Neural cell (in vitro differentiated cells): ENCODE measurements around the gene ZFP36. TPM values are rescaled to one million over a fixed set of nuclear protein-coding genes. Genes with fewer than 3 reads are reported as not detected.

Experiments used
- H2AFZ ChIP-seq: fragments of 200-600, 300-800 bp; sonication (generic), shearing (Covaris generic); 2 replicates; pipeline ENCODE4 v1.6.0; 2014; ENCODE audit warnings: low read depth, mild to moderate bottlenecking, antibody characterized with exemption, low read length, moderate library complexity
- H3F3A ChIP-seq: fragments of 200-600 bp; shearing (Covaris generic); 2 replicates; pipeline ENCODE4 v1.6.1; 2016; ENCODE audit warnings: mild to moderate bottlenecking, moderate library complexity, mixed read lengths, antibody characterized with exemption, low read length; ENCODE audit not compliant: insufficient read depth, poor library complexity, severe bottlenecking
- H3K27ac ChIP-seq: fragments of 200-600, 300-800 bp; sonication (generic), shearing (Covaris generic); 2 replicates; pipeline ENCODE4 v1.5.1; 2014; ENCODE audit warnings: mild to moderate bottlenecking, low read length, moderate library complexity
- H3K27me3 ChIP-seq: fragments of 300-800, 200-600 bp; sonication (generic), shearing (Covaris generic); 2 replicates; pipeline ENCODE4 v1.6.0; 2014; ENCODE audit warnings: mild to moderate bottlenecking, low read depth, low read length, moderate library complexity; ENCODE audit not compliant: insufficient read depth
- H3K36me3 ChIP-seq: fragments of 300-800, 200-600 bp; sonication (generic), shearing (Covaris generic); 2 replicates; pipeline ENCODE4 v1.5.1; 2014; ENCODE audit warnings: mild to moderate bottlenecking, antibody characterized with exemption, low read length, moderate library complexity; ENCODE audit not compliant: insufficient read depth
- H3K4me2 ChIP-seq: fragments of 300-800, 200-600 bp; sonication (generic), shearing (Covaris generic); 2 replicates; pipeline ENCODE4 v1.6.0; 2014; ENCODE audit warnings: mild to moderate bottlenecking, low read length
- H3K4me3 ChIP-seq: fragments of 300-800, 200-600 bp; sonication (generic), shearing (Covaris generic); 2 replicates; pipeline ENCODE4 v1.5.1; 2014; ENCODE audit warnings: mild to moderate bottlenecking, low read length, moderate library complexity
- H3K79me2 ChIP-seq: fragments of 200-600 bp; shearing (Covaris generic); replicated peaks from 2 replicates; pipeline ENCODE4 v1.6.0; 2014; ENCODE audit warnings: mild to moderate bottlenecking, low read length, moderate library complexity; ENCODE audit not compliant: insufficient read depth
- H3K9ac ChIP-seq: fragments of 300-800, 200-600 bp; sonication (generic), shearing (Covaris generic); 2 replicates; pipeline ENCODE4 v1.6.1; 2016; ENCODE audit warnings: mild to moderate bottlenecking, low read length, mixed read lengths
- H3K9me2 ChIP-seq: fragments of 200-600 bp; shearing (Covaris generic); 2 replicates; pipeline ENCODE4 v1.6.1; 2016; ENCODE audit warnings: mild to moderate bottlenecking, low read length, mixed read lengths; ENCODE audit not compliant: insufficient read depth
- H3K9me3 ChIP-seq: fragments of 200-600, 300-800 bp; sonication (generic), shearing (Covaris generic); 2 replicates; pipeline ENCODE4 v1.6.1; 2016; ENCODE audit warnings: mild to moderate bottlenecking, mixed run types, low read length, moderate library complexity, mixed read lengths
- H4K20me1 ChIP-seq: fragments of 200-600 bp; shearing (Covaris generic); 2 replicates; pipeline ENCODE4 v1.6.1; 2016; ENCODE audit warnings: mild to moderate bottlenecking, mixed run types; ENCODE audit not compliant: insufficient read depth
- EP300 ChIP-seq: fragments of 450-650 bp; conservative IDR thresholded peaks from 2 replicates; pipeline ENCODE4 v1.6.1; 2014; ENCODE audit warnings: antibody characterized with exemption, mild to moderate bottlenecking, moderate library complexity; ENCODE audit not compliant: poor library complexity, severe bottlenecking
- EZH2 ChIP-seq: fragments of 200-600, 300-800 bp; shearing (Covaris generic), sonication (generic); IDR thresholded peaks from 2 replicates; pipeline ENCODE4 v1.6.1; 2014; ENCODE audit warnings: antibody characterized with exemption, low read length, borderline replicate concordance, mild to moderate bottlenecking; ENCODE audit not compliant: insufficient read depth, poor library complexity, severe bottlenecking
- MXI1 ChIP-seq: fragments of 450-650 bp; conservative IDR thresholded peaks from 2 replicates; pipeline ENCODE4 v1.6.1; 2014; ENCODE audit warnings: antibody characterized with exemption, mild to moderate bottlenecking; ENCODE audit not compliant: poor library complexity, severe bottlenecking
- POLR2AphosphoS5 ChIP-seq: IDR thresholded peaks from 2 replicates; pipeline ENCODE4 v1.6.1; 2012
- RAD21 ChIP-seq: fragments of 450-650 bp; conservative IDR thresholded peaks from 2 replicates; pipeline ENCODE4 v1.6.1; 2014; ENCODE audit warnings: antibody characterized with exemption, mild to moderate bottlenecking, moderate library complexity
- SMC3 ChIP-seq: fragments of 450-650 bp; conservative IDR thresholded peaks from 2 replicates; pipeline ENCODE4 v1.6.1; 2014; ENCODE audit warnings: antibody characterized with exemption, mild to moderate bottlenecking, moderate library complexity; ENCODE audit not compliant: poor library complexity
- TAF1 ChIP-seq: IDR thresholded peaks from 2 replicates; pipeline ENCODE4 v1.6.1; 2012; ENCODE audit warnings: low read depth
- polyA plus RNA-seq: library from polyadenylated mRNA; depleted of rRNA; stranded (reverse); fragments of >200 nt; gene quantifications from 2 replicates; pipeline ENCODE4 v1.2.3, GENCODE V29; 2014
- TF ChIP-seq, protein P1 (sequence below): fragments of 450-650 bp; IDR thresholded peaks from 2 replicates; pipeline ENCODE4 v1.5.1; 2014; ENCODE audit warnings: antibody characterized with exemption, mild to moderate bottlenecking, moderate library complexity; ENCODE audit not compliant: poor library complexity, severe bottlenecking
- TF ChIP-seq, protein P2 (sequence below): IDR thresholded peaks from 2 replicates; pipeline ENCODE4 v1.6.1; 2012; ENCODE audit warnings: borderline replicate concordance

Gene ZFP36
- polyA plus RNA-seq, 1 donor from 2014 or later = not detected

DNA sequence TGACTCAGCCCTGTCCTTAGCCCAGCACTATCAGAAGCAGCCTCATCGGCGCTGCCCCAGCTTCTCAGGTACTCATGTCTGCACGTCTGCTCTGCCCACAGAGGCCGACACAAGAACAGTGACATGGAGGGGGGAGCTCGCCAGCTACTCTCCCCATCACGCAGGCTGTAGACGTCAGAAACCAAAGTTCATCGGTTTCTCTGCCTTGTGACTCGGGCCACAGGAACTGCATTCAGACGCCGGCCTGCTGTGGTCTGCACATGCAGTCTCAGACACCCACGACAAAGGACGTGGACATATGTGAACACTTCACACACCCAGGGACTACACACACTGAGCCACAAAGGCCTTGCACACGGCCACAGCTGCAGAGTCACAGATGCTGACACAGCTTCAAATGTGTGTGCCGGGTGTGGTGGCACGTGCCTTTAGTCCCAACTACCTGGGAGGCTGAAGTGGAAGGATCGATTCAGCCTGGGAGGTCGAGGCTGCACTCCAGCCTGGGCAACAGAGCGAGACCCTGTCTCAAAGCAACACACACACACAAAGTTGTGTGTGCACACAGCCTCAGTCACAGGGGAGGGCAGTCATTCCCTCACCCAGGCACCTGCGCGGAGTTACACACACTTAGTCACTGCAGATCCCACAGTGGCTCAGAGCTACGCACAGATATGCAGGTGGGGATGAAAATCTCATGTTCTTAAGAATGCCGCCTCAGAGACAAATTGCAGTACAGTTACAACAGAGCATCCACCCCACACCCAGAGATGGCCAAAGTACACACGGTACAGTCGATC, 4.9 kb upstream of the ZFP36 start:
- Histone ChIP-seq H4K20me1 (no peaks in the 10 kb centered on the region), H3K4me2 (no peak overlapping the region), H3K79me2 (no peaks in the 10 kb centered on the region), H3K9ac (peak overlapping the region; percentile 39), H3K36me3 (no peaks in the 10 kb centered on the region), H3K9me2 (no peaks in the 10 kb centered on the region), H2AFZ (no peak overlapping the region), H3K9me3 (no peaks in the 10 kb centered on the region), H3K27ac (no peak overlapping the region), H3K27me3 (peaks cover 13% of the 10 kb centered on the region), H3K4me3 (peak overlapping the region; percentile 59), H3F3A (no peaks in the 10 kb centered on the region)
- TF ChIP-seq SMC3 (no peak), TAF1 (no peak), EZH2 (no peak), RAD21 (no peak), EP300 (no peak), MXI1 (no peak), POLR2AphosphoS5 (no peak)
- TF ChIP-seq, protein P1, sequence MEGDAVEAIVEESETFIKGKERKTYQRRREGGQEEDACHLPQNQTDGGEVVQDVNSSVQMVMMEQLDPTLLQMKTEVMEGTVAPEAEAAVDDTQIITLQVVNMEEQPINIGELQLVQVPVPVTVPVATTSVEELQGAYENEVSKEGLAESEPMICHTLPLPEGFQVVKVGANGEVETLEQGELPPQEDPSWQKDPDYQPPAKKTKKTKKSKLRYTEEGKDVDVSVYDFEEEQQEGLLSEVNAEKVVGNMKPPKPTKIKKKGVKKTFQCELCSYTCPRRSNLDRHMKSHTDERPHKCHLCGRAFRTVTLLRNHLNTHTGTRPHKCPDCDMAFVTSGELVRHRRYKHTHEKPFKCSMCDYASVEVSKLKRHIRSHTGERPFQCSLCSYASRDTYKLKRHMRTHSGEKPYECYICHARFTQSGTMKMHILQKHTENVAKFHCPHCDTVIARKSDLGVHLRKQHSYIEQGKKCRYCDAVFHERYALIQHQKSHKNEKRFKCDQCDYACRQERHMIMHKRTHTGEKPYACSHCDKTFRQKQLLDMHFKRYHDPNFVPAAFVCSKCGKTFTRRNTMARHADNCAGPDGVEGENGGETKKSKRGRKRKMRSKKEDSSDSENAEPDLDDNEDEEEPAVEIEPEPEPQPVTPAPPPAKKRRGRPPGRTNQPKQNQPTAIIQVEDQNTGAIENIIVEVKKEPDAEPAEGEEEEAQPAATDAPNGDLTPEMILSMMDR = no peak
- TF ChIP-seq, protein P2, sequence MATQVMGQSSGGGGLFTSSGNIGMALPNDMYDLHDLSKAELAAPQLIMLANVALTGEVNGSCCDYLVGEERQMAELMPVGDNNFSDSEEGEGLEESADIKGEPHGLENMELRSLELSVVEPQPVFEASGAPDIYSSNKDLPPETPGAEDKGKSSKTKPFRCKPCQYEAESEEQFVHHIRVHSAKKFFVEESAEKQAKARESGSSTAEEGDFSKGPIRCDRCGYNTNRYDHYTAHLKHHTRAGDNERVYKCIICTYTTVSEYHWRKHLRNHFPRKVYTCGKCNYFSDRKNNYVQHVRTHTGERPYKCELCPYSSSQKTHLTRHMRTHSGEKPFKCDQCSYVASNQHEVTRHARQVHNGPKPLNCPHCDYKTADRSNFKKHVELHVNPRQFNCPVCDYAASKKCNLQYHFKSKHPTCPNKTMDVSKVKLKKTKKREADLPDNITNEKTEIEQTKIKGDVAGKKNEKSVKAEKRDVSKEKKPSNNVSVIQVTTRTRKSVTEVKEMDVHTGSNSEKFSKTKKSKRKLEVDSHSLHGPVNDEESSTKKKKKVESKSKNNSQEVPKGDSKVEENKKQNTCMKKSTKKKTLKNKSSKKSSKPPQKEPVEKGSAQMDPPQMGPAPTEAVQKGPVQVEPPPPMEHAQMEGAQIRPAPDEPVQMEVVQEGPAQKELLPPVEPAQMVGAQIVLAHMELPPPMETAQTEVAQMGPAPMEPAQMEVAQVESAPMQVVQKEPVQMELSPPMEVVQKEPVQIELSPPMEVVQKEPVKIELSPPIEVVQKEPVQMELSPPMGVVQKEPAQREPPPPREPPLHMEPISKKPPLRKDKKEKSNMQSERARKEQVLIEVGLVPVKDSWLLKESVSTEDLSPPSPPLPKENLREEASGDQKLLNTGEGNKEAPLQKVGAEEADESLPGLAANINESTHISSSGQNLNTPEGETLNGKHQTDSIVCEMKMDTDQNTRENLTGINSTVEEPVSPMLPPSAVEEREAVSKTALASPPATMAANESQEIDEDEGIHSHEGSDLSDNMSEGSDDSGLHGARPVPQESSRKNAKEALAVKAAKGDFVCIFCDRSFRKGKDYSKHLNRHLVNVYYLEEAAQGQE = no peak

DNA sequence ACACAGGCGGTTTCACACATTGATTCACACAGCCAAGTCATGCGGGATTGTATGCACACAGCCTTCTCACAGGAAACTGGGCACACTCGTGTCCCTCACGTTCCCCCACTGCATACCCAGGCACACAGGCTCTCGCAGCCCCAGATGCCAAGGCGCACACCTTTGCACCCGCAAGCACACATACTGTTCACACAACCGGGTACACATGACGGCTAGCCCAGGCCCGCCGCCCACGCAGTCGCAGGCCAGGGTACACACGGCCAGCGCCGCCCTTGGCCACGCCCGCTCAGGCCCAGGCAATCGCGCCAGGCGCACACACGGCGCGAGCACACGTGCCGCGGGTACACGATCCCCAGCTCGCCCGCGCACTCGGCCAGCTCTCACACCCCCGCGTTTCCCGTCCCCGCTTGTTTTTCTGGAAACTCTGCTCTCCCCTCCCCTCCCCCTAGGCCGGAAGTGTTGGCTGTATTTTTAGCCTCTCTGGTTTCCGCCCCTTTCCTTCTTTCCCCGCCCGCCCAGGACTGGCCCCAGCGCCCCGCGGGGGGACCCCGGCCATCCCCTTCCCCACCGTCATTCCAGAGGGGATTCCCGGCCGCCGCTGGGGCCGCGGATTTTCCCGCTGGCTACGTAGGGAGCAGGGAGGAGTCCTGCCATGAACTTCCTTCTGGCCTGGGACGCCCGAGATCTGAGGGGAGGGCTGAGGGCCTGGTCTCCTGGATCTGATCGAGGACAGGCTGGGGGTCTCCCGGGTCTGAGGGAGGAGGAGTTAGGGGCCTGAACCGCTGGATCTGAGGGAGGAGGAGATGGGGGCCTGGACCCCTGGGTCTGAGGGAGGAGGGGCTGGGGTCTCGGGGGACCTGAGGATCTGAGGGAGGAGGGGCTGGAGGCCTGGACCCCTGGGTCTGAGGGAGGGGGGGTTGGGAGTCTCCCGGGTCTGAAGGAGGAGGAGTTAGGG, 4.0 kb upstream of the ZFP36 start:
- H2AFZ ChIP-seq = no peak overlapping the region

More for the DNA sequence above, 4.0 kb upstream of the ZFP36 start:
- TF ChIP-seq TAF1 = no peak
- TF ChIP-seq, protein P2 = no peak
- no peak for TF ChIP-seq EZH2
- TF ChIP-seq EP300 = no peak
- TF ChIP-seq RAD21 = no peak
- TF ChIP-seq, protein P1 = no peak
- peak; percentile 27 for TF ChIP-seq POLR2AphosphoS5
- peak; percentile 50 for TF ChIP-seq MXI1
- TF ChIP-seq SMC3 = no peak
- Histone ChIP-seq H3K4me3 (peak overlapping the region; percentile 59), H3K27ac (no peak overlapping the region), H3K79me2 (no peaks in the 10 kb centered on the region), H3K4me2 (no peak overlapping the region), H3F3A (no peaks in the 10 kb centered on the region), H3K27me3 (peaks cover 22% of the 10 kb centered on the region), H3K9ac (peak overlapping the region; percentile 39), H3K9me2 (no peaks in the 10 kb centered on the region), H4K20me1 (no peaks in the 10 kb centered on the region), H3K36me3 (no peaks in the 10 kb centered on the region), H3K9me3 (no peaks in the 10 kb centered on the region)
